Measurements from ENCODE around the gene CADM1.
A peak's percentile ranks its signal among the peaks of the same experiment; 100 is the strongest.

Gene CADM1

GRCh38 chr11:115504276-115505158, at the start of gene CADM1:
CADM1 (minus strand) TSS chr11:115504415.
- DNase-seq: peak; percentile 95

- DNase-seq: no peak
These were observed 48.7 kb upstream of the CADM1 start for GRCh38 chr11:115552773-115553438.

- DNase-seq: no peak
These were observed 48.0 kb upstream of the CADM1 start for GRCh38 chr11:115552151-115552772.

GRCh38 chr11:115550291-115551059, 46.3 kb upstream of the CADM1 start:
- DNase-seq: no peak

- DNase-seq: no peak
These were observed 44.8 kb upstream of the CADM1 start for GRCh38 chr11:115548878-115549528.

GRCh38 chr11:115545581-115546210, 41.5 kb upstream of the CADM1 start:
- no peak for DNase-seq

- DNase-seq: no peak
These were observed 40.3 kb upstream of the CADM1 start for GRCh38 chr11:115544422-115544948.

GRCh38 chr11:115541518-115541917, 37.3 kb upstream of the CADM1 start:
- DNase-seq: no peak

GRCh38 chr11:115539844-115540243, 35.6 kb upstream of the CADM1 start:
- DNase-seq: no peak

GRCh38 chr11:115535781-115536180, 31.6 kb upstream of the CADM1 start:
- no peak for DNase-seq

GRCh38 chr11:115530752-115531151, 26.5 kb upstream of the CADM1 start:
- DNase-seq: no peak

- no peak for DNase-seq
These were observed 24.0 kb upstream of the CADM1 start for GRCh38 chr11:115528225-115528624.

GRCh38 chr11:115527534-115528125, 23.4 kb upstream of the CADM1 start:
- no peak for DNase-seq

GRCh38 chr11:115525531-115526006, 21.4 kb upstream of the CADM1 start:
- DNase-seq: no peak

GRCh38 chr11:115524572-115524971, 20.4 kb upstream of the CADM1 start:
- DNase-seq: no peak

GRCh38 chr11:115523727-115524399, 19.6 kb upstream of the CADM1 start:
- no peak for DNase-seq

GRCh38 chr11:115522302-115522701, 18.1 kb upstream of the CADM1 start:
- DNase-seq: no peak

GRCh38 chr11:115521825-115522224, 17.6 kb upstream of the CADM1 start:
- DNase-seq: no peak

GRCh38 chr11:115518983-115519628, 14.9 kb upstream of the CADM1 start:
- DNase-seq: no peak

Data from right forelimb (tissue), 1 donor.